ENCODE data around the gene OR52D1. TPM values are rescaled to one million over a fixed set of nuclear protein-coding genes. Genes with fewer than 3 reads are reported as not detected.

The OR52D1 gene
- total and polyA plus RNA-seq, 9 of the 15 experiments (the other 6 are each of a cell fraction or from before 2014, with no cell fraction given): 0.14 to 1.3 (median 0.97) TPM; not detected in 6

DNA sequence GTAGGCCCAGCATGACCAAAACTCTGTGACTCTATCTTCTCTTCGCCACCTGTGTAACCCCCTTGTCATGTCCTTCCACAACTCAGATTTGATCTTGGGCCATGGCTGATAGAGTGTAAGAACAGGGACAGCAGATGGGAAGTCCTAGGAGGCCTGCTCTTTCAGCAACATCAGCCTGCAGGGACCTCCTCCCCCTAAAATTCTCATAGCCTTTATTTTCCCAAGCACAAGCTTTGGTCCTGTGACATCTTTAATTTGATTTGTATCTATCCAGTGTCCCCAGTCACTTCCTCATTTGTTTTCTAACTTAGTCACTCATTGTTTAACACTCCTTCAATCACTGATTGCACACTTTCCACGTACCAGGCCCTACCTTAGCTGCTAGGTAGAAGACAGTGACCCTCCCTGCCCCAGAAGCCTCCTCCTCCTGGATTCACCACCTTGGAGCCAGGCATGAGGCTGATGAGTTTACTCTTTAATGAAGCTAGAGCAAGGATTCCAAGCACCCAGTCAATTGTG, 16.0 kb downstream of the OR52D1 start (continued):
- TF ChIP-seq, protein P1, sequence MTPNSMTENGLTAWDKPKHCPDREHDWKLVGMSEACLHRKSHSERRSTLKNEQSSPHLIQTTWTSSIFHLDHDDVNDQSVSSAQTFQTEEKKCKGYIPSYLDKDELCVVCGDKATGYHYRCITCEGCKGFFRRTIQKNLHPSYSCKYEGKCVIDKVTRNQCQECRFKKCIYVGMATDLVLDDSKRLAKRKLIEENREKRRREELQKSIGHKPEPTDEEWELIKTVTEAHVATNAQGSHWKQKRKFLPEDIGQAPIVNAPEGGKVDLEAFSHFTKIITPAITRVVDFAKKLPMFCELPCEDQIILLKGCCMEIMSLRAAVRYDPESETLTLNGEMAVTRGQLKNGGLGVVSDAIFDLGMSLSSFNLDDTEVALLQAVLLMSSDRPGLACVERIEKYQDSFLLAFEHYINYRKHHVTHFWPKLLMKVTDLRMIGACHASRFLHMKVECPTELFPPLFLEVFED (CRISPR knock-in tag; conservative IDR thresholded peaks at IDR 0.05): no peak
- TF ChIP-seq, protein P2, sequence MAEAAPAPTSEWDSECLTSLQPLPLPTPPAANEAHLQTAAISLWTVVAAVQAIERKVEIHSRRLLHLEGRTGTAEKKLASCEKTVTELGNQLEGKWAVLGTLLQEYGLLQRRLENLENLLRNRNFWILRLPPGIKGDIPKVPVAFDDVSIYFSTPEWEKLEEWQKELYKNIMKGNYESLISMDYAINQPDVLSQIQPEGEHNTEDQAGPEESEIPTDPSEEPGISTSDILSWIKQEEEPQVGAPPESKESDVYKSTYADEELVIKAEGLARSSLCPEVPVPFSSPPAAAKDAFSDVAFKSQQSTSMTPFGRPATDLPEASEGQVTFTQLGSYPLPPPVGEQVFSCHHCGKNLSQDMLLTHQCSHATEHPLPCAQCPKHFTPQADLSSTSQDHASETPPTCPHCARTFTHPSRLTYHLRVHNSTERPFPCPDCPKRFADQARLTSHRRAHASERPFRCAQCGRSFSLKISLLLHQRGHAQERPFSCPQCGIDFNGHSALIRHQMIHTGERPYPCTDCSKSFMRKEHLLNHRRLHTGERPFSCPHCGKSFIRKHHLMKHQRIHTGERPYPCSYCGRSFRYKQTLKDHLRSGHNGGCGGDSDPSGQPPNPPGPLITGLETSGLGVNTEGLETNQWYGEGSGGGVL (CRISPR knock-in tag; IDR thresholded peaks at IDR 0.05): no peak
- no peak for TF ChIP-seq KLF10 (CRISPR knock-in tag; IDR thresholded peaks at IDR 0.05)
- TF ChIP-seq PHB (CRISPR knock-in tag; IDR thresholded peaks at IDR 0.05): no peak
- TF ChIP-seq MCM7 (IDR thresholded peaks at IDR 0.05): no peak
- TF ChIP-seq DMBX1 (CRISPR knock-in tag; IDR thresholded peaks at IDR 0.05; ENCODE audit: borderline replicate concordance): no peak
- TF ChIP-seq CBX3 (IDR thresholded peaks at IDR 0.05; ENCODE audit: borderline replicate concordance in 1 of 2, low read length in 2 of 2): no peak
- no peak for TF ChIP-seq ZNF217 (CRISPR knock-in tag; IDR thresholded peaks at IDR 0.05)
- no peak for TF ChIP-seq ZNF197 (CRISPR knock-in tag; IDR thresholded peaks at IDR 0.05; ENCODE audit: low read depth)
- TF ChIP-seq POLR2AphosphoS2 (IDR thresholded peaks at IDR 0.05; ENCODE audit: low read length): no peak
- TF ChIP-seq EWSR1 (IDR thresholded peaks at IDR 0.05; ENCODE audit: borderline replicate concordance, low read depth, partially characterized antibody): no peak
- TF ChIP-seq ZNF57 (CRISPR knock-in tag; IDR thresholded peaks at IDR 0.05): no peak
- TF ChIP-seq, protein P3, sequence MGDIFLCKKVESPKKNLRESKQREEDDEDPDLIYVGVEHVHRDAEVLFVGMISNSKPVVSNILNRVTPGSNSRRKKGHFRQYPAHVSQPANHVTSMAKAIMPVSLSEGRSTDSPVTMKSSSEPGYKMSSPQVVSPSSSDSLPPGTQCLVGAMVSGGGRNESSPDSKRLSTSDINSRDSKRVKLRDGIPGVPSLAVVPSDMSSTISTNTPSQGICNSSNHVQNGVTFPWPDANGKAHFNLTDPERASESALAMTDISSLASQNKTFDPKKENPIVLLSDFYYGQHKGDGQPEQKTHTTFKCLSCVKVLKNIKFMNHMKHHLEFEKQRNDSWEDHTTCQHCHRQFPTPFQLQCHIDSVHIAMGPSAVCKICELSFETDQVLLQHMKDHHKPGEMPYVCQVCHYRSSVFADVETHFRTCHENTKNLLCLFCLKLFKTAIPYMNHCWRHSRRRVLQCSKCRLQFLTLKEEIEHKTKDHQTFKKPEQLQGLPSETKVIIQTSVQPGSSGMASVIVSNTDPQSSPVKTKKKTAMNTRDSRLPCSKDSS (IDR thresholded peaks at IDR 0.05; ENCODE audit: low read depth, partially characterized antibody): no peak
- 0 out of 2 replicates have a peak, but pooled peaks have one; percentile 33 for TF ChIP-seq NFIC (IDR thresholded peaks at IDR 0.05)
- no peak for TF ChIP-seq NONO (IDR thresholded peaks at IDR 0.05; ENCODE audit: low read depth in 2 of 2, low read length in 1 of 2)
- TF ChIP-seq ESRRA (IDR thresholded peaks at IDR 0.05; ENCODE audit: borderline replicate concordance, low read depth): no peak
- no peak for TF ChIP-seq ZNF239 (CRISPR knock-in tag; IDR thresholded peaks at IDR 0.05)
- TF ChIP-seq RBFOX2 (IDR thresholded peaks at IDR 0.05; ENCODE audit: low read depth, low read length): no peak
- TF ChIP-seq, protein P4, sequence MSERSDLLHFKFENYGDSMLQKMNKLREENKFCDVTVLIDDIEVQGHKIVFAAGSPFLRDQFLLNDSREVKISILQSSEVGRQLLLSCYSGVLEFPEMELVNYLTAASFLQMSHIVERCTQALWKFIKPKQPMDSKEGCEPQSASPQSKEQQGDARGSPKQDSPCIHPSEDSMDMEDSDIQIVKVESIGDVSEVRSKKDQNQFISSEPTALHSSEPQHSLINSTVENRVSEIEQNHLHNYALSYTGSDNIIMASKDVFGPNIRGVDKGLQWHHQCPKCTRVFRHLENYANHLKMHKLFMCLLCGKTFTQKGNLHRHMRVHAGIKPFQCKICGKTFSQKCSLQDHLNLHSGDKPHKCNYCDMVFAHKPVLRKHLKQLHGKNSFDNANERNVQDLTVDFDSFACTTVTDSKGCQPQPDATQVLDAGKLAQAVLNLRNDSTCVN (CRISPR knock-in tag; IDR thresholded peaks at IDR 0.05): peak; percentile 38; the same call in 1 of the 2 replicates
- TF ChIP-seq MIER1 (IDR thresholded peaks at IDR 0.05; ENCODE audit: low read depth): no peak

Data from K562 (cell line).